ENCODE measurements around the gene DOCK6. TPM values are rescaled to one million over a fixed set of nuclear protein-coding genes. Genes with fewer than 3 reads are reported as not detected.

The DOCK6 gene
- total and polyA plus RNA-seq, 2 of the 13 experiments (the other 11 are each of a cell fraction or from before 2014, with no cell fraction given) = 5.4 to 38.1 TPM

GRCh38 chr19:11261971-11262839 is at the start of gene DOCK6 (continued):
- 0 out of 2 replicates have a peak, but pooled peaks have one; percentile 28 for TF ChIP-seq CSRNP1 (CRISPR knock-in tag; IDR thresholded peaks at IDR 0.05)
- TF ChIP-seq ZNF484 (CRISPR knock-in tag; IDR thresholded peaks at IDR 0.05; ENCODE audit: borderline replicate concordance, low read depth) = no peak
- TF ChIP-seq ZNF563 (CRISPR knock-in tag; IDR thresholded peaks at IDR 0.05) = peak; percentile 30; the same call in 1 of the 2 replicates
- TF ChIP-seq HDAC1 (CRISPR knock-in tag; IDR thresholded peaks at IDR 0.05) = peak; percentile 49
- TF ChIP-seq HDAC2 (CRISPR knock-in tag; IDR thresholded peaks at IDR 0.05) = 0 out of 2 replicates have a peak, but pooled peaks have one; percentile 19
- TF ChIP-seq RBFOX2 (IDR thresholded peaks at IDR 0.05; ENCODE audit: low read depth, low read length) = peak; percentile 51; the same call in 1 of the 2 replicates
- peak; percentile 28; the same call in 1 of the 2 replicates for TF ChIP-seq SAP130 (CRISPR knock-in tag; IDR thresholded peaks at IDR 0.05; ENCODE audit: low read depth)
- peak; percentile 42; the same call in 1 of the 2 replicates for TF ChIP-seq MAX (IDR thresholded peaks at IDR 0.05)
- TF ChIP-seq YEATS4 (CRISPR knock-in tag; IDR thresholded peaks at IDR 0.05; ENCODE audit: borderline replicate concordance) = 0 out of 2 replicates have a peak, but pooled peaks have one; percentile 29
- peak; percentile 66 for TF ChIP-seq YY1 (IDR thresholded peaks at IDR 0.05; ENCODE audit: insufficient read depth, insufficient replicate concordance, low read depth, low read length)
- TF ChIP-seq KDM5B (CRISPR knock-in tag; IDR thresholded peaks at IDR 0.05; ENCODE audit: borderline replicate concordance) = peak; percentile 30; the same call in 1 of the 2 replicates
- no peak for TF ChIP-seq ZNF615 (CRISPR knock-in tag; IDR thresholded peaks at IDR 0.05; ENCODE audit: borderline replicate concordance)
- no peak for TF ChIP-seq ZNF652 (CRISPR knock-in tag; IDR thresholded peaks at IDR 0.05; ENCODE audit: borderline replicate concordance, low read depth)
- TF ChIP-seq ZNF761 (CRISPR knock-in tag; conservative IDR thresholded peaks at IDR 0.05) = peak; percentile 55; the same call in 1 of the 2 replicates
- no peak for TF ChIP-seq GLI4 (CRISPR knock-in tag; IDR thresholded peaks at IDR 0.05; ENCODE audit: borderline replicate concordance)
- no peak for TF ChIP-seq HINFP (CRISPR knock-in tag; IDR thresholded peaks at IDR 0.05; ENCODE audit: low read depth)
- 0 out of 2 replicates have a peak, but pooled peaks have one; percentile 62 for TF ChIP-seq ARID2 (CRISPR knock-in tag; IDR thresholded peaks at IDR 0.05; ENCODE audit: borderline replicate concordance)
- no peak for TF ChIP-seq PRPF4 (IDR thresholded peaks at IDR 0.05; ENCODE audit: low read depth, low read length, poor library complexity, severe bottlenecking)
- TF ChIP-seq NFE2L1 (CRISPR knock-in tag; IDR thresholded peaks at IDR 0.05; ENCODE audit: borderline replicate concordance) = no peak
- TF ChIP-seq PCBP1 (IDR thresholded peaks at IDR 0.05; ENCODE audit: borderline replicate concordance, low read depth, low read length) = 0 out of 2 replicates have a peak, but pooled peaks have one; percentile 22

All from HepG2 (cell line).